ENCODE data around the gene THOP1.

- no peak for TF ChIP-seq ESRRA (IDR thresholded peaks at IDR 0.05; ENCODE audit: borderline replicate concordance, low read length)
- no peak for TF ChIP-seq CTCF (IDR thresholded peaks at IDR 0.05)
- TF ChIP-seq POLR2A (IDR thresholded peaks at IDR 0.05; ENCODE audit: low read length) = no peak
- no peak for TF ChIP-seq PHF8 (IDR thresholded peaks at IDR 0.05; ENCODE audit: borderline replicate concordance, low read depth)
- TF ChIP-seq MAFK (IDR thresholded peaks at IDR 0.05; ENCODE audit: partially characterized antibody) = no peak
- TF ChIP-seq RFX5 (IDR thresholded peaks at IDR 0.05) = no peak
- TF ChIP-seq EP300 (IDR thresholded peaks at IDR 0.05) = no peak
Observed at GRCh38 chr19:2799273-2800020, 14.1 kb downstream of the THOP1 start.

All from A549 (cell line).